ENCODE data around the gene SRSF9. TPM values are rescaled to one million over a fixed set of nuclear protein-coding genes. Genes with fewer than 3 reads are reported as not detected.

Gene SRSF9
- total RNA-seq, 1 experiment from 2014 or later, result 302 TPM

DNA sequence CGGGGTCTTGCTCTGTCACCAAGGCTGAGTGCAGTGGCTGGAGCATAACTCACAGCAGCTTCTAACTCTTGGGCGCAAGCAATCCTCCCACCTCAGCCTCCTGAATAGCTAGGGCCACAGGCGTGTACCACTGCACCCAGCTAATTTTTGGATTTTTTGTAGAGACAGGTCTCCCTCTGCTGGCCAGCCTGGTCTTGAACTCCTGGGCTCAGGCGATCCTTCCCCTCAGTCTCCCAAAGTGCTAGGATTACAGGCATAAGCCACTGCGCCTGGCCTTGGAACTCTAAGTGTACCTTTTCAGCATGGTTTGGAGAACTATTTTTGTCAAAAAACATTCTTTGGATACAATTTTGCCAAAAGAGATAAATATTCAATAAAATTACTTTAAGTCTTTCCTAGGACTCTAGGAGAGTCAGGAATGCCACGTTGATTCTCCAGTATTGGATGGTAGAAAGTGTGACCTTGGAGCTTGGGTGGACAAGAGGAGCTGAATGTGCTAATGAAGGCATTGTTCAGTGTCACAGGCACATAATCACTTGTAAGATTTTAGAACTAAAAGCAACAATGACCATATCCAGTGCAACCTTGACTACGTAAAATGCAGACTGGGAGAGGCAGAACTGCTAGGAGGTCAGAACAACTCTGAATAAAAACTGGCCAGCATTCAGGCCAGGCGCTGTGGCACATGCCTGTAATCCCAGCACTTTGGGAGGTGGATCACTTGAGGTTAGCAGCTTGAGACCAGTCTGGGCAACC, 2.8 kb downstream of the SRSF9 start:
- Histone ChIP-seq H4K8ac (replicated peaks; ENCODE audit: insufficient read length, low read depth, low read length) (no peak overlapping the region), H2BK5ac (ENCODE audit: insufficient read length, low read length) (no peak overlapping the region), H2BK20ac (ENCODE audit: low read depth, low read length, poor library complexity, severe bottlenecking) (no peak overlapping the region), H2BK120ac (ENCODE audit: low read depth, low read length, poor library complexity, severe bottlenecking) (no peak overlapping the region), H3K9ac (ENCODE audit: extremely low read depth, insufficient read length, low read length) (no peak overlapping the region), H2AFZ (ENCODE audit: low read length) (no peak overlapping the region), H3K27ac (ENCODE audit: insufficient read length, low read depth, low read length) (no peak overlapping the region), H3K27me3 (ENCODE audit: insufficient read depth, low read length) (no peaks in the 10 kb centered on the region), H3K14ac (ENCODE audit: insufficient read depth, low read length) (no peak overlapping the region), H4K5ac (ENCODE audit: insufficient read length, low read depth, low read length) (no peak overlapping the region), H3K4me2 (ENCODE audit: insufficient read depth, insufficient read length, low read length) (no peak overlapping the region), H3K23ac (ENCODE audit: insufficient read length, low read depth, low read length) (no peak overlapping the region), H3K56ac (ENCODE audit: insufficient read length, low read depth, low read length) (no peak overlapping the region), H3T11ph (ENCODE audit: low read length) (no peak overlapping the region), H3K9me3 (ENCODE audit: control insufficient read depth, low read depth, low read length) (no peaks in the 10 kb centered on the region), H3K79me2 (ENCODE audit: insufficient read depth, low read length) (peaks cover 11% of the 10 kb centered on the region; the same call in 1 of the 2 replicates), H2AK5ac (ENCODE audit: insufficient read length, low read length) (no peak overlapping the region), H3K4me1 (ENCODE audit: insufficient read depth, low read length) (no peaks in the 10 kb centered on the region), H3K4ac (ENCODE audit: low read depth, low read length) (no peak overlapping the region), H3K23me2 (ENCODE audit: insufficient read length, low read depth, low read length, poor library complexity, severe bottlenecking) (peaks cover 7% of the 10 kb centered on the region), H4K20me1 (ENCODE audit: control insufficient read depth, insufficient read depth, insufficient read length) (no peaks in the 10 kb centered on the region), H2BK12ac (ENCODE audit: insufficient read length, low read depth, low read length) (no peak overlapping the region), H2BK15ac (ENCODE audit: low read depth, low read length) (no peak overlapping the region), H4K91ac (ENCODE audit: insufficient read length, low read depth, low read length) (no peak overlapping the region), H3K79me1 (ENCODE audit: insufficient read depth, low read depth, low read length, poor library complexity, severe bottlenecking) (peaks cover 3% of the 10 kb centered on the region), H3K18ac (ENCODE audit: insufficient read length, low read depth, low read length) (no peak overlapping the region)
- peak; percentile 72 for DNase-seq
- Mint-ChIP-seq H3K4me1 (peaks cover 17 to 24% of the 10 kb centered on the region in 2 experiments), H3K27ac (peak overlapping the region in 2 of 3 experiments; percentile 83; a peak in 3 of 7 replicates), H3K4me3 (peak overlapping the region; percentile 4 to 52; a peak in 2 of 5 replicates), H3K27me3 (ENCODE audit: low read depth) (no peaks in the 10 kb centered on the region), H3K9me3 (no peaks in the 10 kb centered on the region), H3K36me3 (ENCODE audit: insufficient read depth in 1 of 3, low read depth in 3 of 3) (peaks cover 44 to 61% (median 55%) of the 10 kb centered on the region in 3 experiments)
- no CpG with 5 or more reads among the region's 8 CpGs for WGBS (ENCODE audit: extremely low coverage, insufficient read length, low lambda C conversion rate)
- TF ChIP-seq, protein P1, sequence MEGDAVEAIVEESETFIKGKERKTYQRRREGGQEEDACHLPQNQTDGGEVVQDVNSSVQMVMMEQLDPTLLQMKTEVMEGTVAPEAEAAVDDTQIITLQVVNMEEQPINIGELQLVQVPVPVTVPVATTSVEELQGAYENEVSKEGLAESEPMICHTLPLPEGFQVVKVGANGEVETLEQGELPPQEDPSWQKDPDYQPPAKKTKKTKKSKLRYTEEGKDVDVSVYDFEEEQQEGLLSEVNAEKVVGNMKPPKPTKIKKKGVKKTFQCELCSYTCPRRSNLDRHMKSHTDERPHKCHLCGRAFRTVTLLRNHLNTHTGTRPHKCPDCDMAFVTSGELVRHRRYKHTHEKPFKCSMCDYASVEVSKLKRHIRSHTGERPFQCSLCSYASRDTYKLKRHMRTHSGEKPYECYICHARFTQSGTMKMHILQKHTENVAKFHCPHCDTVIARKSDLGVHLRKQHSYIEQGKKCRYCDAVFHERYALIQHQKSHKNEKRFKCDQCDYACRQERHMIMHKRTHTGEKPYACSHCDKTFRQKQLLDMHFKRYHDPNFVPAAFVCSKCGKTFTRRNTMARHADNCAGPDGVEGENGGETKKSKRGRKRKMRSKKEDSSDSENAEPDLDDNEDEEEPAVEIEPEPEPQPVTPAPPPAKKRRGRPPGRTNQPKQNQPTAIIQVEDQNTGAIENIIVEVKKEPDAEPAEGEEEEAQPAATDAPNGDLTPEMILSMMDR (conservative IDR thresholded peaks at IDR 0.05), result peak; percentile 73

Measured in H9 (cell line).